Neural cell (in vitro differentiated cells): ENCODE data around the gene RNF123.

Source experiments
- CTCF ChIP-seq: fragments of 450-650 bp; IDR thresholded peaks from 2 replicates; pipeline ENCODE4 v1.5.1; 2014; ENCODE audit warnings: antibody characterized with exemption, mild to moderate bottlenecking, moderate library complexity; ENCODE audit not compliant: poor library complexity, severe bottlenecking
- EZH2 ChIP-seq: fragments of 200-600, 300-800 bp; shearing (Covaris generic), sonication (generic); IDR thresholded peaks from 2 replicates; pipeline ENCODE4 v1.6.1; 2014; ENCODE audit warnings: antibody characterized with exemption, low read length, borderline replicate concordance, mild to moderate bottlenecking; ENCODE audit not compliant: insufficient read depth, poor library complexity, severe bottlenecking
- TF ChIP-seq, protein P1 (sequence below): IDR thresholded peaks from 2 replicates; pipeline ENCODE4 v1.6.1; 2012; ENCODE audit warnings: borderline replicate concordance

DNA sequence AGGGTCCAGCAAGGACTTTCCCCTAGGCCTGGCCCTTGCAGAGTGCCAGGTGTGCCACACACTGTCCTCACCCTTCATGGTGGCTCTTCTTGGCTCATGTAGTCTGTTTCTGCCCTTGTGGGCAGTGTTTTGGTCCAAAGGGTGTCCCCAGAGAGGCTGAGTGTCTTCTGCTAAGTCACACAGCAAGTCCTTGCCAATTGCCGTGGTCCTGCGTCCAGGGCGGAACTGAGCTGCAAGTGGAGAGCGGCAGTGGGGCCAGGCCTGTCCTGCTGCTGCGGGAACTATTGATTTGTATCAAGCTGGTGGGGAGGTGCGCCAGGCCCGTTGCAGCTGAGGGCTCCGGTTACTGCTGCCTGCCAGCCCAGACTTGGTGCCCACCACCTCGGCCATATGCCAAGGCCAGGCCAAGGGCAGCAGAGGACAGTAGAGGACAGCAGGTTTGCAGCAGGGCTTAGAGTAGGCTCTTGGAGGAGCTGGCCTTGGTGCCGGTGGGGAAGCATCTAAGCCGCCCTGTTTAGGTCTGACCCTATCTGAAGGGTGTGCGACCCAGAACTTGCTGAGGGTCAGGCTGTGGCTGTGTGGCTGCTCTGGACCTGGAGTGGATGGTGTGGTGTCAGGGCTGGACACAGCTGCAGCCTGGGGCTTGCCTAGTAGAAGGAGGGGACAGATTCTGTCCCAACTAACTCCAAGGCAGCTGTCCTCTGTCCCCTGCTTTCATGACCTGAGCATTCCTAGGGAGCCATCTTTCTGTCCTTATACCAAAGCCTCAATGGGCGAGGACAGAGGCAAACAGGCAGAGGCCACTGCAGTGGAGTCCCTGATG is 25.6 kb downstream of the RNF123 start:
- TF ChIP-seq CTCF (no peak), EZH2 (no peak)
- TF ChIP-seq, protein P1, sequence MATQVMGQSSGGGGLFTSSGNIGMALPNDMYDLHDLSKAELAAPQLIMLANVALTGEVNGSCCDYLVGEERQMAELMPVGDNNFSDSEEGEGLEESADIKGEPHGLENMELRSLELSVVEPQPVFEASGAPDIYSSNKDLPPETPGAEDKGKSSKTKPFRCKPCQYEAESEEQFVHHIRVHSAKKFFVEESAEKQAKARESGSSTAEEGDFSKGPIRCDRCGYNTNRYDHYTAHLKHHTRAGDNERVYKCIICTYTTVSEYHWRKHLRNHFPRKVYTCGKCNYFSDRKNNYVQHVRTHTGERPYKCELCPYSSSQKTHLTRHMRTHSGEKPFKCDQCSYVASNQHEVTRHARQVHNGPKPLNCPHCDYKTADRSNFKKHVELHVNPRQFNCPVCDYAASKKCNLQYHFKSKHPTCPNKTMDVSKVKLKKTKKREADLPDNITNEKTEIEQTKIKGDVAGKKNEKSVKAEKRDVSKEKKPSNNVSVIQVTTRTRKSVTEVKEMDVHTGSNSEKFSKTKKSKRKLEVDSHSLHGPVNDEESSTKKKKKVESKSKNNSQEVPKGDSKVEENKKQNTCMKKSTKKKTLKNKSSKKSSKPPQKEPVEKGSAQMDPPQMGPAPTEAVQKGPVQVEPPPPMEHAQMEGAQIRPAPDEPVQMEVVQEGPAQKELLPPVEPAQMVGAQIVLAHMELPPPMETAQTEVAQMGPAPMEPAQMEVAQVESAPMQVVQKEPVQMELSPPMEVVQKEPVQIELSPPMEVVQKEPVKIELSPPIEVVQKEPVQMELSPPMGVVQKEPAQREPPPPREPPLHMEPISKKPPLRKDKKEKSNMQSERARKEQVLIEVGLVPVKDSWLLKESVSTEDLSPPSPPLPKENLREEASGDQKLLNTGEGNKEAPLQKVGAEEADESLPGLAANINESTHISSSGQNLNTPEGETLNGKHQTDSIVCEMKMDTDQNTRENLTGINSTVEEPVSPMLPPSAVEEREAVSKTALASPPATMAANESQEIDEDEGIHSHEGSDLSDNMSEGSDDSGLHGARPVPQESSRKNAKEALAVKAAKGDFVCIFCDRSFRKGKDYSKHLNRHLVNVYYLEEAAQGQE: no peak
